Neural cell (in vitro differentiated cells): Measurements from ENCODE around the gene ENAH.

Source experiments
- EP300 ChIP-seq: fragments of 450-650 bp; conservative IDR thresholded peaks from 2 replicates; pipeline ENCODE4 v1.6.1; 2014; ENCODE audit warnings: antibody characterized with exemption, mild to moderate bottlenecking, moderate library complexity; ENCODE audit not compliant: poor library complexity, severe bottlenecking
- EZH2 ChIP-seq: fragments of 200-600, 300-800 bp; shearing (Covaris generic), sonication (generic); IDR thresholded peaks from 2 replicates; pipeline ENCODE4 v1.6.1; 2014; ENCODE audit warnings: antibody characterized with exemption, low read length, borderline replicate concordance, mild to moderate bottlenecking; ENCODE audit not compliant: insufficient read depth, poor library complexity, severe bottlenecking
- POLR2AphosphoS5 ChIP-seq: IDR thresholded peaks from 2 replicates; pipeline ENCODE4 v1.6.1; 2012
- RAD21 ChIP-seq: fragments of 450-650 bp; conservative IDR thresholded peaks from 2 replicates; pipeline ENCODE4 v1.6.1; 2014; ENCODE audit warnings: antibody characterized with exemption, mild to moderate bottlenecking, moderate library complexity
- SMC3 ChIP-seq: fragments of 450-650 bp; conservative IDR thresholded peaks from 2 replicates; pipeline ENCODE4 v1.6.1; 2014; ENCODE audit warnings: antibody characterized with exemption, mild to moderate bottlenecking, moderate library complexity; ENCODE audit not compliant: poor library complexity
- TAF1 ChIP-seq: IDR thresholded peaks from 2 replicates; pipeline ENCODE4 v1.6.1; 2012; ENCODE audit warnings: low read depth
- TF ChIP-seq, protein P1 (sequence below): fragments of 450-650 bp; IDR thresholded peaks from 2 replicates; pipeline ENCODE4 v1.5.1; 2014; ENCODE audit warnings: antibody characterized with exemption, mild to moderate bottlenecking, moderate library complexity; ENCODE audit not compliant: poor library complexity, severe bottlenecking

DNA sequence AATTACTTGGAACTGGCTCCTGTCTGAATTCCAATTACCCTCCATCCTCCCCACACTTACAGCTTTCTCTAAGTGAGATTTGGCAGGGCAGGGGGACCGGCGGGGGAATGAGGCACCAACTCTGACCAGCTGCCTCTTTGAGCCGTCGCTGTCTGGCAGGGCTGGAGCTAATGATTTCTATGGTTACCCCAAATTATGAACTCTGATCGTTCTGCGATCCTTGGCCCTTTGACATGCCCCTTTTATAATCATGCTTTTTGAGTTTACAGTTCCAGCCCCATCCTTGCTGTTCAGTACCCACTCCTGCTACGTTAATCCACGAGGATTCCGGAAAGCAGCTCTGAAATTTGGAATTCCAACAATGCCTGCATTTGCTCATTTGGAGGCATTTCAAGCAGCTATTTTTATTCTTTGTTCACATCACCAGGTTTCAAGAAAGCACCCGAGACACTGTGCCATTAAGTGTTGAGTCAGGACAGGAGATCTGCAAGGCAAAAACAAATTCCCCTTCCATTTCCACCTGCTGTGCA is 170.4 kb downstream of the ENAH start:
- no peak for TF ChIP-seq POLR2AphosphoS5
- TF ChIP-seq TAF1 = no peak
- TF ChIP-seq, protein P1, sequence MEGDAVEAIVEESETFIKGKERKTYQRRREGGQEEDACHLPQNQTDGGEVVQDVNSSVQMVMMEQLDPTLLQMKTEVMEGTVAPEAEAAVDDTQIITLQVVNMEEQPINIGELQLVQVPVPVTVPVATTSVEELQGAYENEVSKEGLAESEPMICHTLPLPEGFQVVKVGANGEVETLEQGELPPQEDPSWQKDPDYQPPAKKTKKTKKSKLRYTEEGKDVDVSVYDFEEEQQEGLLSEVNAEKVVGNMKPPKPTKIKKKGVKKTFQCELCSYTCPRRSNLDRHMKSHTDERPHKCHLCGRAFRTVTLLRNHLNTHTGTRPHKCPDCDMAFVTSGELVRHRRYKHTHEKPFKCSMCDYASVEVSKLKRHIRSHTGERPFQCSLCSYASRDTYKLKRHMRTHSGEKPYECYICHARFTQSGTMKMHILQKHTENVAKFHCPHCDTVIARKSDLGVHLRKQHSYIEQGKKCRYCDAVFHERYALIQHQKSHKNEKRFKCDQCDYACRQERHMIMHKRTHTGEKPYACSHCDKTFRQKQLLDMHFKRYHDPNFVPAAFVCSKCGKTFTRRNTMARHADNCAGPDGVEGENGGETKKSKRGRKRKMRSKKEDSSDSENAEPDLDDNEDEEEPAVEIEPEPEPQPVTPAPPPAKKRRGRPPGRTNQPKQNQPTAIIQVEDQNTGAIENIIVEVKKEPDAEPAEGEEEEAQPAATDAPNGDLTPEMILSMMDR = no peak
- no peak for TF ChIP-seq EZH2
- TF ChIP-seq SMC3 = no peak
- no peak for TF ChIP-seq EP300
- TF ChIP-seq RAD21 = no peak
